HG02571 (cell line): Measurements from ENCODE around the gene EGFLAM.
"Not testable (repeated sequence)": the region's sequence is repeated elsewhere in the genome, so short reads cannot be mapped to it uniquely, and the experiment has no call there.

Experiments used
- ATAC-seq: cut with Tn5 transposase; IDR thresholded peaks from one replicate; pipeline ENCODE4 v1.9.1; 2021; ENCODE audit warnings: mild to moderate bottlenecking, moderate library complexity; ENCODE audit not compliant: unreplicated experiment

The EGFLAM gene

DNA sequence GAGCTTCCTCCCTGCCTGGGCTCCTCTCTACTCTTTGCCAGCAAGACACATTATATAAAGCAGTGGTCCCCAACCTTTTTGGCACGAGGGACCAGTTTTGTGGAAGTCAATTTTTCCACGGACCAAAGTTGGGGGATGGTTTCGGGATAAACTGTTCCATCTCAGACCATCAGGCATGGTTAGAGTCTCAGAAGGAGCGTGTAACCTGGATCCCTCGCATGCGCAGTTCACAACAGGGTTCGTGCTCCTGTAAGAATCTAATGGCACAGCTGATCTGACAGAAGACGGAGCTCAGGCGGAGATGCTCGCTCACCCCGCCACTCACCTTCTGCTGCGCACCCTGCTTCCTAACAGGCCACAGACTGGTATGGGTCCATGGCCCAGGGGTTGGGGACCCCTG, 155.3 kb downstream of the EGFLAM start:
- ATAC-seq = no peak

DNA sequence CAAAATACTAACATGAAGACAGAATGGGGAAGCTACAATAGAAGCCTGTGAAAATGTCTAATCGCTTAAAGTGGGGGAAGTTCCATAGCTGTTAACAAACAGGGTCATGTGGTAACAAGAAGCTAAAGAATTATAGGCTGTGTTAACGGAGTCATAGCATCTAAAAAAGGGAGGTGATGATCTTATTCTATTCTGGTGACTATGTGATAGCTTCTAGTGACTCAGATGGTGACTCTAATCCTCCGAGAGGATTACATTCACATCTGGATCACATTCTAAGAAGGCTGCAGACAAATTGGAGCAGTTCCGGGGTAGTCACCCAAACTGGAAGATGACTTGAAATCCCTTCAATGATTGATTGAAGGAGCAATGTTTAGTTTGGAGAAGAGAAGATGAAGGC, 156.0 kb downstream of the EGFLAM start:
- ATAC-seq = no peak

- not testable (repeated sequence) for ATAC-seq
Measured at GRCh38 chr5:38415772-38416171, 157.4 kb downstream of the EGFLAM start.

GRCh38 chr5:38417658-38418017, 159.3 kb downstream of the EGFLAM start:
- ATAC-seq = no peak

DNA sequence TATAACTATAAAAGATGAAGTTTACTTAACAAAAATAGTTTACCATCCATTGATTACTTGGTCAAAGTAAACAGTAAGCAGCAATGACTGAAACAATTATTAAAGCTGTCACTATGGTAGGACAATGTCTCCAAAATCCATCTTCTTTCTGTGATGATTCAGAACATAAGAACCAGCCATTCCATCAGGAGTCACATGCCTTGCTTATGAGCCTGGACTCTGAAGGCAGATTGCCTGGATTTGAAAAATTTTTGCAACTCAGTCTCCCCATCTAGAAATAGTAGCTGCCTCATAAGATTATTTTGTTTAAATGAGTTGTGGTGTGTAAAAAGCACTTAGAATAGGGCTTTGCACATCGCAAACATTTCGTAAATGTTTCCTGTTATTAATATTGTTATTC, 161.9 kb downstream of the EGFLAM start:
- ATAC-seq = no peak

DNA sequence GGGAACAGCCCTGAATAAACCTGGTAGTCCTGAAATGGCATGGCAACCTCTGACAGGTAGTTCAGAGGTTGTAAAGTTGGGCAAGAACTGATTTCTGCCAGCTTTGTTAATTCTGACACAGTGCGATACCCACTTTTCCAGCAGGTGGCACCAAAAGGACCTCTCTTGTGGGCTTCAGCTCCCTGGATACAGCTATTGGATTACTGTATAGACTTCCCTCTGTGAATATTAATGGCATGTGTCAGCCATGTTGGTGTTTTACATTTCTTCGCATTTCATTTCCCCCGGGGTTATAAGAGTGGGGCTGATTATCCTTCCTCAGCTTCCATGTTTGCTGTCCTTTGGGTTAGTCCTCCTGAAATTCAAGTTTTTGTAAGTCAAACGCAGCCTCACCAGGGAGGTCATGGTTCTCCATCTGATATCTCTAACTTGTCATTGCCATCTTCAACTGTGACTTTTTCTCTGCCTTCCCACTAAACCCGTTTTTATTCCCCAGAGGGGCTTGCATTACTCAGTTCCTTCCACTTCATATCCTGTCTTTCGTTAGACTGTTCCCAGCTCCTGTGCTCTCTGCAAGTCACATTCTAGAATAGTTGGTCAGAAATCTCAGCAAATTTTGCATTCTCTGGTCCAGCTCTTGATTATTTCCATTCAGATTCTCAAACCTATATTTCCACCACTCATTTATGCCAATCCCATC, 162.5 kb downstream of the EGFLAM start:
- ATAC-seq = no peak

DNA sequence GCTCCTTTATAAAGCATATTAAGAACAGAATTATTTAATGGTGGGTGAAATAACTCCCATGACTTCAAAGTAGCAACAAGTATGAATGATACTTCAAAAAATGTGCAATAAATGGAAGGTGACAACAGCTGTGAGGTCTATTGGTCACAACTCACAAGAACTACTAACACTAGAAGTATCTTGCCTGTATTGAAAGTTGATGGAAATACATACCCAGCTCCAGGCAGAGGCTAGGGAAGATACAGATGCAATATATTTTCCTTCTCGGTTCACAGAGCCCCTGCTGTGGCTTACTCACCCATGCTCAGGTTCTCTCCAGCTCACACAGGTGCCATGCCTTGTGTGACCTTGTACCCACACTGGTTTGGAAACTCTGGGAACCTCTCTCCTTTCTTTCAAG, 164.3 kb downstream of the EGFLAM start:
- ATAC-seq = no peak

DNA sequence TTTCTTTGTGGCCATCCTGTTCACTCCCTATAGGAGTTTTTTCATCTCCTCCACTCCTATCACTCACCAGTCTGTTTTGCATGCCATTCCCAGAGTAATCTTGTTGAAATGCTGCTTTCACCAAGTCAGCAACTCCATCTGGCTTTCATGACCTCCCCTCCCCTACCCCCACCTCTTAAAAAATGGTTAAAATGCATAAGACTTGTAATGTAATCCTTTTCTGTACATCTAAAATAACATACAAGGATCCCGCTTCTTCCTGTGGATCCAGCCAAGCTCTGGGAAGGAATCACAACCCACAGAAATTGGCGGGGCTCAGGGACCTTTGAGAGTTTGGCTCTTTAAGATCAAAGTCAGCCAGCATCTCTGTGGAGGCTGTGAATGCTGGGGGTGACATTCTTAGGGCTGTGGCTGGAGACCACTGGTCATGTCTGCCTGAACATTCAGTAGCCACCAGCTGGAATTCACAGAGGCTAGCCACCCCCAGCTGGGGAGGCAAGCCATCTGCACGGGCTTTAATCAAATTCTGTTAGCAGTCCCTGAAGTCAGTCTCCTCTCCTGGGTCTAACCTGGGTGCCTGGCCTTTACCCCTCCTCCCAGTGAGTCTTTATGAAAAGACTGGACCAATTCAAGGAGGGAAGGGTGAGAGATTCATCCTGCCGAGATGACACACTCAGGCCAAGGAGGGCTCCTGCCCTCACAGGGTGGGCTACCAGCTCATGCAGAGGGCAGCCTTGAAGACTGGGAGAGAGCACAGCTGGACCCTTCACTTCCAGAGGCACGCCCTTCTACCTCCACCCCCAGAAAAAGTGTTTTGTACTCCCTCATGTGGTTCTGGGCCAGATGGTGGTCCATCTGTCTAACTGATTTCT, 165.2 kb downstream of the EGFLAM start:
- ATAC-seq = no peak

- ATAC-seq = no peak
Measured at GRCh38 chr5:38424148-38425060, 166.0 kb downstream of the EGFLAM start.

DNA sequence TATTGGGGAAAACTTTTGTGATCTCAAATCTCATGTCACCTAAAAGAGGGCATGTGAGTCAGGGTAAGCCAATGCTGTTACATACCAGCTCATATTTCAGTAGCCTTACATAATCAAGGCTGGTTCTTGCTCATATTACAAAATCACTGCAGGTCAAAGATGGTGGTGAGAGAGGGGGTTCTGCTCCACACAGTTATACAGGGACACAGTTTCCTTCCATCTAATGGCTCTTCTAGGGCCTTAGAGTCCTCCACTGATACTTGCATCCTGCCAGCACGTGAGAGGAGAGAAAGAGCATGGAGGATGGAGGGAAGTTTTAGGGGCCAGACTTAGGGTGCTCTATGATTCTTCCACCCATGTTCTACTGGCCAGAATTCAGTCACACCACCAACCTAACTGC, 168.1 kb downstream of the EGFLAM start:
- ATAC-seq = no peak

DNA sequence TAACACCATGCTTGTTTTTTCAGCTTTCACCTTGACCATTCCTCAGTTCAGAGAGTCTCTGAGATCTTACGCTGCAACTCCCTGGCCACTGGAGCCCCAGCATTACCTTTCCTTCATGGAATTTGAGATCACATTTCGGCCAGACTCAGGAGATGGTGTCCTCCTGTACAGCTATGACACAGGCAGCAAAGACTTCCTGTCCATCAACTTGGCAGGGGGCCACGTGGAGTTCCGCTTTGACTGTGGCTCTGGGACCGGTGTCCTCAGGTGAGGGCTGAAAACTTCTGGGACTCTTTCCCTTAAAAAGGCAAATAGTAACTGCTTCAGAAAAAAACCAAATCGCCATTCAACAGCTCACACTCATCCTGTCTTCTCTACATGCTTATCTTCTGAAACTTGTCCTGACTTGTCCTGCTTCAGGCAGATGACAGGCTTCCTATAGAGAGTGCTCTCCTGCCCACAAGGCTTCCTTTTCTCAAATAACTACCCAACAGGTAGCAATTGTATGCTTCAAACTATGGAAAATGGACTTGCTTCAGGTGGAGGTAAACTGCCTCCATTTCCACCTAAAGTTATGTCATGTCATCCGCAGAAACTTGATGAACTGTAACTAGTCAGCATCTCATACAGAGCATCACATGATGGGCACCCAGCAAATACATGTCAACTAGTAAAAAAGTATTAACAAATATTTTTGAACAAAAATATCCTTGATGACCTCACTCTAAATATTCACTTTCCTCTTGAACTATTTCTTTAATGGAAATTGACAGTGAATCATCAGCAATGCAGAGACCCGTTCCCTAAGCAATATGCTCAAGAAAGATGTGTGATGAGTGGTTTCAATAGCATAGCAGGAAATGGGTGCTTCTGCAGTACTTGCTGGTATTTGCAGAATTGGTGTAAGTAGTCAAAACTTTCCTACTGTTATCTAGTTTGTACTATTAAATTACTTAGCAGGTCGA, 168.9 kb downstream of the EGFLAM start:
- no peak for ATAC-seq

DNA sequence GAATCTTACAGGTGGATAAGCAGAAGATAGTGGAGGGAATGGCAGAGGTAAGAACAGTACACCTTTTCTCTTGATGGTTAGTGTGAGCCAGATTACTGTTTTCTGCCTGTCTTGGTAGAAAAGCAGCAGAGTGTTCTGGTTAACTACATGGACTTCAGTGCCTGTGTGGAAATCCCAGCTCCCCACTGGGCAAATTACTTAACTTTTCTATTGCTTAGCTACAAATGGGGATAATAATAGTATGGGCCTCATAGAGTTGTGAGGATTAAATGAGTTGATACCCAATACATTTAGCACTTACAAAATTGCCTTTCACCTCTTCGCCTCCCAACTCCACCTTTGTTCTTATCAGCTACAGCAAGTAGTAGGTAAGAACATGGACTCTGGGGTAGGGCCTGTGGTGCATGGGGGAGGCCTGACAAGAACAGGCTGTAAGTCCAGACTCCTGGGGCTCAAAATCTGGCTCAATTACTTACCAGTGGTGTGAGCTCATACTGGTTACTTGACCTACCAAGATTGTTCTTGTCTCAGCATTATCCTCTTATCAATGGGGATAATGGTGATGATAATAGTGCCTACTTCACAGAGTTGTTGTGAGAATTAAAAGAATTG, 173.0 kb downstream of the EGFLAM start:
- ATAC-seq = no peak

DNA sequence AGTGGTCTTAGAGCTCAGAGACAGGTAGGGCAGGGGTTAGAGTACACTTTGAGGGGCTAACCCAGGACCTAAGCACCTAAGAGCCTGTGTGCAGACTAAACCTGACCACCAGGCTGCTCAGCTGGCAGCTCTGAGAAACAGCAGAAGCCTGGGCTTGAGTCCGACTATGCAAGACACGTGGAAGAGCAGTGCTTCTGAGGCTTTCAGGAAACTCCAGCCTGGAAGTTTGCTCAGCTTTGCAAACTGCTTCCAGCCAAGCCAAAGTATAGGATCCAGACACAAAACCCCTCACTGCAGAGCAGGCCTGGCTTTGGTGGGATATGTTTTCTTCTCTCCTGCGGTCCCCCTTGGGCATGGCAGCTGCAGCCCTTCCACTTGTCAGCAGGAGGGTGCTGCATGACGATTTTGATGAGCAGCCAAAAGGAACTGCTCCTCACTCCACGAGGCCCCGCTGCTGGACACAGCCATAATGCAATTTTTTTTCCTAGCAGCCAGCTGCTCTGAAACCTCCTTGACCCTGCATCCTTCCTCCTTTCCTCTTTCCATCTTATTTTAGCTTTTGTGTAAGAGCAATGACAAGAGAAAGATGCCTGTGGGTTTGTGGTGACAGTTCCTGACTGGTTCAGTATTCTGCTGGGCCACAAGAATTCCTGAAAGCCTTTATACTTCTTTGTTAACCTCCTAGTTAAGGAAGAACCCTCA, 175.0 kb downstream of the EGFLAM start:
- no peak for ATAC-seq

- ATAC-seq = no peak
Measured at GRCh38 chr5:38434966-38435705, 176.8 kb downstream of the EGFLAM start.

GRCh38 chr5:38438757-38439156, 180.4 kb downstream of the EGFLAM start:
- ATAC-seq = no peak

DNA sequence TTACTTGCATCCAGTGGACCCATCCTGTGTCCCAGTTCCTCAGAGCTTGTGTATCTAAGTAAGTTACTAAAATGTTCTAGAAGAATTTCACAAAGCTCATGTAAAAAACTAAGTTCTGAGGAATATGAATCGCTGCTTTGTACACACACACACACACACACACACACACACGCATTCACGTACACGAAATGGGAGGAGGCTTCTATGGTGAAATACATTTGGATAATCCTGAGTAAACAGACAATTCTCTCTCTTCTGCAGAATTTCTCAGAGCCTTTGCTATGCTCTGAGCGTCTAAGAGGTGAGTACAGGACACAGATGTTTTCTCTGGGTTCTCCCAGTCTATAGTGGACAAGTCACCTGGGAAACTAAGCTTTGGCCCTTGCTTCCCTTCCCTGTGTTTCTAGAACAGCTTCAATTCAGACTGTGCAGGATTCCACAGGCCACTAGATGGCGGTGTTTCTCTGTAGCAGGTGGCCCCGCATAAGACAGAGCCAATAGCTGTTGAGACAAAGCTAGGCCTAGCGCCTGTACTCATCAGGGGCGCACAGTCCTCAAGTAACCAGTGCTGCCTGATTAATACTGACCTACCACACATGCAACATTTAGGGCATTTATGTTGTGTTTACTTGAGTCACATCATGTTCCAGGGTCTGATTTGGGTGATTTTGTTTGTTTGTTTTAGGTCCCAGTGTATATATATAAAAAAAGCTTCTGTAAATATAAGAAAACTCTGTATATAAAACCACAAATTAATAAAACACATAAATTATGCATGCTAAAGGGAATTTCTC, 183.3 kb downstream of the EGFLAM start:
- peak; percentile 99 for ATAC-seq

GRCh38 chr5:38442247-38442573, 183.9 kb downstream of the EGFLAM start:
- ATAC-seq = no peak

DNA sequence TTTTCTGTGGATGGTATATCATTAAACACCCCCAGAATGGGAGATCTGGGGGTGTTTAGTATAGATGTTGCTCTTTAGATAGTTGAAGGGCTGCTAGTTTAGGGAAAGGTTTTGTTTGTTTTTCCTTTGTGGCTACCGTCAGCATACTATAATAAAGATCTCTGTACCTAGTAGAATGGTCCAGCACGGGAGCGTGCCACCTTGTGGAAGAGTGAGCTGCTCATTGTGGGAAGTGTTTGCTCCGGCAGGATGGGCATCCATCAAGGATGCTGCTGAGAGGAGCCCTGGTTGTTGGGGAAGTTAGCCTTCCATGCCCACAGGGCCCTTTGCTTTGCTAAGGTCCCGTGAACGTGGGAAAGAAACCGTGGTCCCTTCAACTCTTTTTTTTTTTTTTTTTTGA, 185.0 kb downstream of the EGFLAM start:
- ATAC-seq = no peak
